Activated CD4-positive, alpha-beta T cell treated with anti-CD3 and anti-CD28 coated beads for 24 hours (primary cell): ENCODE results near the gene ADRA1B.

Experiments used
- DNase-seq, 2 donors: peaks; one replicate each; pipeline ENCODE4 v3.0.0-alpha.2; 2020; ENCODE audit warnings: low read depth in 2 of 2

The ADRA1B gene

DNA sequence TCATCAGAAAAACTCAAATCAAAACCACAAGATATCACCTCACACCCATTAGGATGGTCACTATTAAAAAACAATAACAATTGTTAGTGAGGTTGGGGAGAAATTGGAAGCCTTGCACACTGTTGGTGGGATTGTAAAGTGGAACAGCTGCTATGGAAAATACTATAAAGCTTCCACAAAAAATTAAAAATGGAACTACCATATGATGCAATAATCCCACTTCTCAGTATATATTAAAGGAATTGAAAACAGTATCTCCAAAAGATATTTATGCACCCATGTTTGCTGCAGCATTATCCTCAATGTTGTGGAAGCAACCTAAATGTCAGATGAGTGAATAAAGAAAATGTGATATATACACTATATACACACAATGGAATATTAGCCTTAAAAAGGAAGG lies 14.5 kb upstream of the ADRA1B start:
- no peak for DNase-seq

GRCh38 chr5:159902444-159903121 lies 13.7 kb upstream of the ADRA1B start:
- DNase-seq = no peak

DNA sequence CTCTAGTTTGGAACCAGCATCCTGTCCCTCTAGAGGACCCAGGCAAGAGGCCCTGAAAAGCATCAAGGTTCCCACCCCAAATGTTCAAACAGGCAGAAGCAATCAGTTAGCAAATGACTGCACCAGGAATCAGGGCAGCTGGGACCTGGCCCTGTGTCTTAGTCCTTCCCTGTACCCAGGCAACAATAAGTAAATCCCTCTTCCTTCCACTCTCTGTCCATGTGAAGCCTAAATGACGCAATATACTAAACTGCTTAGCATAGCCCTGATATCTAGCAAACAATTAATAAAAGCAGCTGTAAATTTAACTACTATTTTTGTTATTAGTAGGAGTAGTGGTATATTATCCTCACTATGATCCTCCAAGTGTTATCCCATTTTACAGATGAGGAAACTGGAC lies 13.2 kb upstream of the ADRA1B start:
- no peak for DNase-seq

DNA sequence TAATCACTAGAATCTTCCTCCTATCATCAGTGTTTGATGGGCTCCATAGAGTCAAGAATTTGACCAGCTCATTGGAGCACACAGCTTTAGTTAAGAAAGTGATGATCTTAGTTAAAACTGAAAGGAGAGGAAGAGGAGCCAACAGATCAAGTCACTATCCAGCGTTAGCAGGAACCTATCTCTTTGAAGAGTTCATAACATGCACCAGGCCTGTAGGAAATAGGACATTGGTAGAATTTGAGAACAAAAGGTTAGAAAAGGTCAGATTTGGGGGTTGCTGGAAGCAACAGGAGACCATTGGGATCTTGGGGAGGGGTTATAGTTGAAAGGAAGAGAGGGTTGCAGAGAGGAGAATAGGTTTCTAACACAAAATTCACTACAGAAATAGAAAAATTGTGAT lies 11.4 kb upstream of the ADRA1B start:
- no peak for DNase-seq

DNA sequence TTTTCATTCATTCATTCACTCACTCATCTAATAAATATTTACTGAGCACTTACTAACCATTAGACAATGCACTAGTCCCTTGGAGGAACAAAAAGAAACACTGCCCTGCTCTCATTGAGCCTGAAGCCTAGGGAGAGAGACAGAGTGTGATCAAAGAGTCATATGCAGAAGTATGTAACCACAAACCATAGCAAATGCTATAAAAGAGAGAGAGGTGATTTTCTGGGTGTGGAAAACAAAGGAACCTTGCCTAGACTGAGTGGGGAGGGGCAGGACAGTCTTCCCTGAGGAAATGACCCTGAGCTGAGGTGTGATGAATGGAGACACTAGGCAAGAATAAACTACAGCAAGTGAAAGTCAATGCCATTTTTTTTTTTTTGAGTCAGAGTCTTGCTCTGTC lies 10.8 kb upstream of the ADRA1B start:
- DNase-seq = no peak

DNA sequence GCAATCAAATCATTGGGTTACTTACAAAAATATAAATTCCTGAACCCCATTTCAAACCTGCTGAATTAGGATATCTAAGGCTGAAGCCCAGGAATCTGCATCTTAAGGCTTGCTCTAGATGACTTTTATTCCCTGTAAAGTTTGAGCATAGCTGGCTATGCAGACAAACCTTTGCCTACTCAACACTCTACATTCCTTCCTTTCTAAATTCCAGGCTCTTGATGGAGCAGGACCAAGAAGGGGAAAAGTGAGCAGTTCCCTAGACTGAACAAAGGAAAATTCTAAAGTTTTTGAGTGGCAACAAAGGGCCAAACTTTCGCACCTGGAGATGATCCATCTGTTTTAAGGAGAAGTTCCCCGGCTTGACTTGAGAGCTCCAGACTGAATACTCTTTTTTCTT lies 9.8 kb upstream of the ADRA1B start:
- DNase-seq = no peak

DNA sequence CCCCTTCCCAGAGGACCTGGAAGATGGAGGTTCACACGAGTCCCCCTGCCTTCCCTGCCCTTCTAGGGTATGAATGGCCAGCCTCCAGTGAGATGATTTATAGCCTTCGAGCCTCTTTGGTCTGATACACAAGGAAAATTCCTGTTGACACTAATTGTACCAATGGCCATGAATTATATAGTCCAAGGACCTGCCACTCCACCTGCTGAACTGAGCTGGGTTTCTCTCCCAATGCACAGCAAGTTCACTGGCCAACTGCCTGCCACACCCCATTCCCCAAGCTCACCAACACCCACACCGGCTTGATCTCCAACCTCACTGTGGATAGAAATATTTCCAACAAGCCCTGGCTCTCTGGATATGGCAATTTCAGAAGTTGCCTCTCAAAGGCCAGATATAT lies 9.3 kb upstream of the ADRA1B start:
- DNase-seq = no peak

- DNase-seq = no peak
Measured at GRCh38 chr5:159907689-159908590, 8.3 kb upstream of the ADRA1B start.

DNA sequence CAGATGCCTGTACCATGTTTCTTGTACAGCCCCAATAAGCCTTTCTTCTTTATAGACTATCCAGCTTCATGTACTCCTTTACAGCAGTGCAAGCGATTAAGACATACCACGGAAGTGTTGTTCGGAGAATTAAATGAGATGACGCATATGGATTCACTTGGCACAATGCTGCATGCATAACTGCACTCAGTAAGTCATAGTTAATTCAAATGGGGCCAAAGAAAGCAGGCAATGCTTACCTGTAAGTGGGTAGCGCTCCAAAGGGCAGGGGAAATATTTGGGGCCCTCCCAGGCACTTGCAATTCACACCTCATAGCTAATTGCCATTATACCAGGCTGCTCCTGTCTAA lies 7.7 kb upstream of the ADRA1B start:
- no peak for DNase-seq

DNA sequence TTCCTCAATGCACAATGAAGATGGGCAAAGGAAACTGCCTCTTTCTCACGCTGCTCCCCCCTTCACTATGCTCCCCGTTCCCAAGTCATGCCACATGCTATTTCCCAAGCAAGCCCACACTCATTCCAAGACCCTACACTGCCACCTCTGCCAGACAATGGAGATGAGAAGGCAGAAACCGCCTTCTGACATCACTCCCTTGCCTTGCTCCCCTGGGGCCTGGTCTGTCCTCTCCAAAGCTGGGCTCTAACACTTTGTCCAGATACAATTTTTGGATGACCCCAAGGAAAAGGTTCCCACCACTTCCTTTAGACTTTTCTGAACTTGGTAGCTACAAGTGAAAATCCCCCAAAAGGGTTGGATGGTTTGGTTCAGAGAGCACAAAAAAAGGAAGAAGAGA lies 7.2 kb upstream of the ADRA1B start:
- no peak for DNase-seq

DNA sequence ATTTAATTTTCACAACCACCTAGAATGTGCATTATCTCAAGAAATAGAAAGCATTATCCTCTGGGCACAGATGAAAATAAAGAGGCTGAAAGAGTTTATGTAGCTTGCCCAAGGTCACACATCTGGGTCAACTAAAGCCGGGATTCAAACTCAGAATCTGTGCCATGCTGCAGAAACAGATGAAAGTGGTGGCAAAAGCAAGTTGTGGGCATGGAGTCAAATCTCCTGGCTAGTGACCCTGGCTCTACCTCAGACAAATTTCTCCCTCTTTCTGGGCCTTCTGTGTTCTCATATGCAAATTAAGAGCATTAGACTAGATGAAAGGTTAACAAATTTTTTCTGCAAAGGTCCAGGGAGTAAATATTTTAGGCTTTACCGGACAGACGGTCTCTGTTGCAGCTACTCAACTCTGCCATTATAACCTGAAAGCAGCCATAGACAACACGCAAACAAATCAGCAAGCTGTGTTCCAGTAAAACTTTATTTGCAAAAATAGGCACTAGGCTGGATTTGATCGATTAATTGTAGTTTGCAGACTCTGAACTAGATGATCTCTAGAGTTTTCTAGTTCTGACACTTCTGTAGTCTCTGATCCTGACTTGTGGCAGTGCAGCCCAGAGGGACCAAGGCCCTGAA lies 6.0 kb upstream of the ADRA1B start:
- DNase-seq = no peak

DNA sequence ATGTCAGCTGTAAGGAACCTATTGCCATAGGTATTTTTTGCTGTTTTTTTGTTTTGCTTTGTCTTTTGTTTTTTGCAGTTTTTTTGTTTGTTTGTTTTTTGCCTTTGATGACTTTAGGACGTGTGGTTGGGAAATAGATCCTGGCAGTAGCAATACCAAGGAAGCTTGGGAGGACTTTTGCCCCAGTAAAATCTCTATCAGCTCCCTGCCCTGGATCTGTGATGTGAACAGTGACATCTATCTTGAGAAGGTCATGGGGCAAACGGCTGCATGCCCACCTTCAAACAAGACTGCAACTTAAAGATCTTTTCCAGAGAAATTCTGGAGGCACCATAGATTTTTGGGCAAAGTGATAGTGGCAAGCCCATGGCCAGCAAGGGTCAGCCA lies 5.4 kb upstream of the ADRA1B start:
- DNase-seq = no peak

DNA sequence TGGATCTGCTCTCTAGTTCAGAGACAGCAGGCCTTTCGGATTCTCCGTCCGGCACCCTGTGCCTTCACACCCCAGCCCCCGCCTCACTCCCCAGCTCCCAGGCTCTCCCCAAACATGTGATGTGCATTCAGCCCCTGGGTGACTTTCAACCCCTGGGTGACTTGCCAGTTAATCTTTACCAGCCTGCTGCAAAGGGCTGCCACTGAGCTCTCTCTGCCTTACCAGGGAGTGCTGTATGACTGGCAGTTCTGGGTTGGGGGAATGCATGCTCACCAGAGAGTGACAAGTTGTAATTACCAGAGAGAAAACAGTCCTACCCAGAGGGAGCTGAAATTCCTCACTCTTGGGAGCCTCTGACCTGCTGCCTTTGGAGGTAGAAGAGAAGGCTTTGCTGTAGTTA lies 4.9 kb upstream of the ADRA1B start:
- DNase-seq = no peak

- no peak for DNase-seq
Measured at GRCh38 chr5:159912033-159912800, 4.1 kb upstream of the ADRA1B start.

- no peak for DNase-seq
Measured at GRCh38 chr5:159913048-159913447, 3.2 kb upstream of the ADRA1B start.

- DNase-seq = no peak
Measured at GRCh38 chr5:159913501-159913900, 2.8 kb upstream of the ADRA1B start.

- DNase-seq = no peak
Measured at GRCh38 chr5:159916841-159917761, 819 bp downstream of the ADRA1B start.

- no peak for DNase-seq
Measured at GRCh38 chr5:159917994-159918393, 1.7 kb downstream of the ADRA1B start.

- no peak for DNase-seq
Measured at GRCh38 chr5:159921721-159922120, 5.4 kb downstream of the ADRA1B start.

- no peak for DNase-seq
Measured at GRCh38 chr5:159923008-159923407, 6.7 kb downstream of the ADRA1B start.
